ENCODE measurements around the gene VEZF1.

VEZF1 gene

GRCh38 chr17:57927048-57927723 is 60.9 kb downstream of the VEZF1 start:
- no peak for DNase-seq

- DNase-seq, result no peak
These were observed 61.4 kb downstream of the VEZF1 start for GRCh38 chr17:57926723-57927047.

DNA sequence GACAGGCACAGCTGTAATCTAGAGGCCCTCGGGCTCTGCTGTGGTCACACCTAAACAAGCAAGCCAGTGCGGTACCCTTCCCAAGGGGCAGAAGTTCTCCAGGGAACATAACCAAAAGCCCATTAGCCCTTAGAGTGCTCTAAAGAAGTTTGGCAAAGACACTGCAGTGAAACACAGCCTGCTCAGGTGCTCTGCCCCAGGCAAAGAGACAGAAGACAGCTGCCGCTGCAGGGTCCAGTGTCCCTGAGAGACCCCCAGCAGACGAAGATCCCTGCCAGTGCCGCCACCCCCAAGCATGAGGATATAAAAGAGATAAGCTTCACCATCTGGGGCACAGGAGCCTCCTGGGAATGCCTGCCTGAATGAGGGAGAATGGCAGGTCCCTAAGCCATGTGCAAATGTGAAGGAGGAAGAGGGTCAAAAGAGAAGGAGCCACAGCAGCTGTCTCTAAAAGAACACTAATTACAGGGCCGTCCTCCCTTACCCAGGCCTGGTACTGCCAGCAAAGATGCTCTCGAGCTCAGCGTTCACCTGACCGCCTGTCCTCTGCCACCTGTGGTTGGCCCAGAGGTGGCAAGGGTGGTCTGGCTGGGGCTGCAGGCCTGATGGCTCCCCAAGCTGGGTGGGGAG is 62.6 kb downstream of the VEZF1 start:
- no peak for DNase-seq

GRCh38 chr17:57924677-57925076 is 63.4 kb downstream of the VEZF1 start:
- no peak for DNase-seq

Data from NCI-H1048 (cell line).